WTC11 (cell line): ENCODE results near the gene SLIT3.

ENCODE experiments used
- ESRRA ChIP-seq: sonication (generic); formaldehyde crosslinking; IDR thresholded peaks from 2 replicates; pipeline ENCODE4 v1.8.1; 2022; ENCODE audit warnings: mild to moderate bottlenecking, missing genetic modification reagents, borderline replicate concordance
- GABPB1 ChIP-seq: sonication (generic); formaldehyde crosslinking; IDR thresholded peaks from 2 replicates; pipeline ENCODE4 v1.8.1; 2023; ENCODE audit warnings: mild to moderate bottlenecking, missing genetic modification reagents
- ZBTB21 ChIP-seq: sonication (generic); formaldehyde crosslinking; IDR thresholded peaks from 2 replicates; pipeline ENCODE4 v1.8.1; 2023; ENCODE audit warnings: mild to moderate bottlenecking, missing genetic modification reagents, borderline replicate concordance

- no peak for TF ChIP-seq ESRRA
- TF ChIP-seq ZBTB21 = no peak
- no peak for TF ChIP-seq GABPB1 (CRISPR knock-in tag)
Measured at GRCh38 chr5:169341556-169341955, 40.6 kb upstream of the SLIT3 start.
